T-helper 1 cell treated with Interleukin-12 subunit alpha and Interleukin-12 subunit beta and Interleukin-4 antibody, amounts not matched to agents 30 ng/mL and 1 ng/mL, for 36 hours (primary cell): Measurements from ENCODE around the gene LECT2. TPM values are rescaled to one million over a fixed set of nuclear protein-coding genes. Genes with fewer than 3 reads are reported as not detected.

ENCODE experiments used
- intact Hi-C: fragments of 100-400 bp; cut with micrococcal nuclease; formaldehyde crosslinking; loops from one replicate; pipeline ENCODE4 v1.15.1; 2024
- total RNA-seq: library from RNA; stranded (reverse); gene quantifications from 2 replicates; pipeline ENCODE4 v1.2.3, GENCODE V29; 2022

Gene LECT2
- total RNA-seq, 1 donor from 2014 or later, result not detected

- intact Hi-C loops, result no loop called here
Observed at GRCh38 chr5:135941711-135942110, 13.1 kb downstream of the LECT2 start.

- intact Hi-C loops, result no loop called here
Observed at GRCh38 chr5:135937245-135937911, 17.4 kb downstream of the LECT2 start.

GRCh38 chr5:135934939-135935338 is 19.8 kb downstream of the LECT2 start:
- intact Hi-C loops, result no loop called here

- intact Hi-C loops, result no loop called here
Observed at GRCh38 chr5:135930949-135931295, 23.9 kb downstream of the LECT2 start.

GRCh38 chr5:135930029-135930948 is 24.5 kb downstream of the LECT2 start:
- intact Hi-C loops, result no loop called here

- intact Hi-C loops, result no loop called here
Observed at GRCh38 chr5:135921388-135921787, 33.4 kb downstream of the LECT2 start.

GRCh38 chr5:135920199-135920598 is 34.6 kb downstream of the LECT2 start:
- intact Hi-C loops, result no loop called here

- intact Hi-C loops, result no loop called here
Observed at GRCh38 chr5:135916638-135917263, 38.0 kb downstream of the LECT2 start.

GRCh38 chr5:135915466-135916001 is 39.2 kb downstream of the LECT2 start:
- intact Hi-C loops, result no loop called here

- intact Hi-C loops, result no loop called here
Observed at GRCh38 chr5:135913713-135914626, 40.8 kb downstream of the LECT2 start.

GRCh38 chr5:135905144-135905543 is 49.6 kb downstream of the LECT2 start:
- intact Hi-C loops, result no loop called here

GRCh38 chr5:135901633-135902032 is 53.1 kb downstream of the LECT2 start:
- intact Hi-C loops, result no loop called here

- intact Hi-C loops, result no loop called here
Observed at GRCh38 chr5:135900276-135900675, 54.5 kb downstream of the LECT2 start.

GRCh38 chr5:135898651-135899050 is 56.1 kb downstream of the LECT2 start:
- intact Hi-C loops, result no loop called here

Other genes starting within 250 kb of the LECT2 start
- not detected in 2 replicates for gene SLC25A48, start 120.3 kb downstream of the LECT2 start, total RNA-seq
- gene IL9, start 59.1 kb downstream of the LECT2 start, total RNA-seq, result 0.51 and 1.3 TPM in 2 replicates
- gene TGFBI, start 74.0 kb upstream of the LECT2 start, total RNA-seq, result 0.15 TPM in 1 of 2 replicates, not detected in the other
- 18.5 and 18.6 TPM in 2 replicates for gene SMAD5, start 177.9 kb upstream of the LECT2 start, total RNA-seq
- not detected in 2 replicates for gene SMIM32, start 238.2 kb upstream of the LECT2 start, total RNA-seq